Chondrocyte (in vitro differentiated cells): ENCODE results near the gene USP10. TPM values are rescaled to one million over a fixed set of nuclear protein-coding genes. Genes with fewer than 3 reads are reported as not detected.
A peak's percentile ranks its signal among the peaks of the same experiment; 100 is the strongest.

Source experiments
- DNase-seq: peaks from one replicate; pipeline ENCODE4 v3.0.0; 2021; ENCODE audit warnings: mixed read lengths, low spot score
- H3K27ac Mint-ChIP-seq: one replicate; pipeline ENCODE4 v1.8.0; 2021; ENCODE audit warnings: mild to moderate bottlenecking, moderate library complexity, mixed read lengths; ENCODE audit not compliant: unreplicated experiment
- H3K27me3 Mint-ChIP-seq: 2 replicates; pipeline ENCODE4 v1.8.0; 2021; ENCODE audit warnings: low read depth, mixed read lengths
- H3K36me3 Mint-ChIP-seq: 2 replicates; pipeline ENCODE4 v1.8.0; 2021; ENCODE audit warnings: low read depth, mixed read lengths
- H3K4me1 Mint-ChIP-seq: 2 replicates; pipeline ENCODE4 v1.8.0; 2021; ENCODE audit warnings: low read depth, mild to moderate bottlenecking, mixed read lengths
- H3K4me3 Mint-ChIP-seq: one replicate; pipeline ENCODE4 v1.8.0; 2021; ENCODE audit warnings: mild to moderate bottlenecking, moderate library complexity, mixed read lengths; ENCODE audit not compliant: unreplicated experiment
- H3K9me3 Mint-ChIP-seq: 2 replicates; pipeline ENCODE4 v1.8.0; 2021; ENCODE audit warnings: low read depth, mixed read lengths
- total RNA-seq: library from RNA; stranded (reverse); gene quantifications from 3 replicates; pipeline ENCODE4 v1.2.1, GENCODE V29; 2021
- TF ChIP-seq, protein P1 (sequence below): fragments of 200-600 bp; sonication (generic); IDR thresholded peaks from 2 replicates; pipeline ENCODE4 v1.5.0; 2021; ENCODE audit warnings: antibody characterized with exemption, mild to moderate bottlenecking, moderate library complexity

USP10 gene
- total RNA-seq, 1 donor from 2014 or later = 43.0 TPM

DNA sequence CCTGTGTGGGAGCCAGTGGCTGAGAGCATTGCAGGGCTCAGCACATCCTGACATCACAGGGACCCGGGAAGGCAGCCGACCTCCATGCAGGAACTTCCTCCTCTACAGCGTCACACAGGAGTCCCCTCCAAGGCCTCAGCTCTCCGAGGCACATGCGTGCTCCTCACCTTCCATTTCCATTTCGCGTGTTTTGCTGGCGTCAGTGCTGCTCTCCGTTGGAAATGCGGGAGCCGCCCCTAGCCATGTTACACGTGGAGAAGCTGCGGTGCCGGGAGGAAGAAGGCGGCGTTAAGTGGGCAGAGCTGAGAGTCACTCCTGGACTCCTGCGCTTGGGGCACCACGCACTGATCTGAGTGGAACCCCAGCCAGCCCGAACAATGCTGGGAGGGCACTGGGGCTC is 94.8 kb downstream of the USP10 start:
- TF ChIP-seq, protein P1, sequence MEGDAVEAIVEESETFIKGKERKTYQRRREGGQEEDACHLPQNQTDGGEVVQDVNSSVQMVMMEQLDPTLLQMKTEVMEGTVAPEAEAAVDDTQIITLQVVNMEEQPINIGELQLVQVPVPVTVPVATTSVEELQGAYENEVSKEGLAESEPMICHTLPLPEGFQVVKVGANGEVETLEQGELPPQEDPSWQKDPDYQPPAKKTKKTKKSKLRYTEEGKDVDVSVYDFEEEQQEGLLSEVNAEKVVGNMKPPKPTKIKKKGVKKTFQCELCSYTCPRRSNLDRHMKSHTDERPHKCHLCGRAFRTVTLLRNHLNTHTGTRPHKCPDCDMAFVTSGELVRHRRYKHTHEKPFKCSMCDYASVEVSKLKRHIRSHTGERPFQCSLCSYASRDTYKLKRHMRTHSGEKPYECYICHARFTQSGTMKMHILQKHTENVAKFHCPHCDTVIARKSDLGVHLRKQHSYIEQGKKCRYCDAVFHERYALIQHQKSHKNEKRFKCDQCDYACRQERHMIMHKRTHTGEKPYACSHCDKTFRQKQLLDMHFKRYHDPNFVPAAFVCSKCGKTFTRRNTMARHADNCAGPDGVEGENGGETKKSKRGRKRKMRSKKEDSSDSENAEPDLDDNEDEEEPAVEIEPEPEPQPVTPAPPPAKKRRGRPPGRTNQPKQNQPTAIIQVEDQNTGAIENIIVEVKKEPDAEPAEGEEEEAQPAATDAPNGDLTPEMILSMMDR = no peak
- Mint-ChIP-seq H3K36me3 (no peaks in the 10 kb centered on the region), H3K4me1 (peaks cover 20% of the 10 kb centered on the region), H3K4me3 (no peak overlapping the region), H3K27me3 (no peaks in the 10 kb centered on the region), H3K27ac (no peak overlapping the region), H3K9me3 (no peaks in the 10 kb centered on the region)
- peak; percentile 81 for DNase-seq

DNA sequence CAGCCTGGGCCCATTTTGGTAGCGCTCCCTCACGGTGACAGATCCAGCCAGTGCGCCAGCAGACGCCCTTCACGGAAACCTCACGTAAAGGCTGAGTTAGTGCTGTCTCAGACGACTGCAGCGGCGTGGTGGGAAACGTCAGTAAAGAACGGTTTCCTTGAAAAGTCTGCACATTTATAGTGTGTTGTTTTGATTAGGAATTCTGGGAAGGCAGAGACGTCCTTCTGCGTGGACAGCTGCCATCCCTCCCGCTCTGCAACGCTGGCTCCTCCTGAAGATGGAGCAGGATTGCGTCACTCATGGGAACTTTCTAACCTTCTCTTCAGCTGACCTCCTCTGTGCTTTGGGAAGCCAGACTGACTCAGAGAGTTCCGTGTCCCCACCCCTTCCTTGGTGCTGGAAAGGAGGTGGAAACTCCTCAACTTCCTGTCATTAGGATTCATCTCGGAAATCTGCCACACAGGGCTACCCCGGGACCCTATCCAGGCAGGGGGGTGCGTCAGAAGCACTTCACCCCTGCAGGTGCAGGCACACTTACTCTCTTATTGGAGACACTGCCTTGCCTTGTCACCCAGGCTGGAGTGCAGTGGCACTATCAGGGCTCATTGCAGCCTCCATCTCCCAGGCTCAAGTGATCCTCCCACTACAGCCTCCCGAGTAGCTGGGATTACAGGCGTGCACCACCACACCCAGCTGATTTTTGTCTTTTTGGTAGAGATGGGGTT is 95.7 kb downstream of the USP10 start:
- DNase-seq = peak; percentile 62

DNA sequence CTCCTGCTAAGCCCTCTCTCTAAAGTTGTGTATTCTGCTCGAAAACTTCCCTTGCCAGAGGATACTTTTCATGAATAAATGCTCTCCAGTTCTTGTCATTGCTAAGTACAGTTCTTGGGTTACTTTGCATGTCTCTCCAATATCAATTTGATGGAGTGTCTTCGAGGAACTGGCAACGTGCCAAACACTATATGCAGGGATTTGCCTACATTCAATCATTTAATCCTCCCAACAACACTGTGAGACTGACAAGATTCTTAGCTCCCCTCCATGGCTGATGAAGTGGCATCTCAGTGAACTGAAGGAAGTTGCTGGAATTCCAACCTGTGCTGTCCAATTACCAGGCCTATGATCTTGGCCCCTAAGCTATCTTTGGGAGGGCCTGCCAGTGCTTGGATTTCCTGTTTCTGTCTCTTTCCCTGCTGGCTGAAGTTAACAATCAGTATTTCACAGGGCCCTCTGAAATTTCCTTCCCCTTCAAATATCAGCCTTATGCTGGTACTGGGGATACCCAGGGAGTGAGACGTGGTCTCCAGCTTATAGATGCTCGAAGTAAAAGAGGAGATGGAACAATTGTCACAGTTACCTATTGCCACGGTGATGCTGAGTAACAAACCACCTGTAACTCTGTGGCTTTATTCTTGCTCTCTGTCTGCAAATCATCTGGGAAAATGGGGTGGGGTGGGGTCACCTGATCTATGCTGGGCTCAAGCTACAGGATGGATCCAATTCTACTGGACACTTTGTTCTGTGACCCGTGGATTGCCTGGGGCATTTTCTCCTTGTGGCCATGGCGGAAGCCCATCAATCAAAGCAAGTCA is 100.6 kb downstream of the USP10 start:
- Mint-ChIP-seq H3K4me3 (no peak overlapping the region), H3K27me3 (no peaks in the 10 kb centered on the region), H3K9me3 (peaks cover 3% of the 10 kb centered on the region), H3K4me1 (peaks cover 8% of the 10 kb centered on the region), H3K27ac (no peak overlapping the region), H3K36me3 (no peaks in the 10 kb centered on the region)
- TF ChIP-seq, protein P1 = no peak
- peak; percentile 2 for DNase-seq

More for the DNA sequence above, 95.7 kb downstream of the USP10 start:
- Mint-ChIP-seq H3K4me1 (peaks cover 22% of the 10 kb centered on the region), H3K27me3 (no peaks in the 10 kb centered on the region), H3K4me3 (no peak overlapping the region), H3K36me3 (no peaks in the 10 kb centered on the region), H3K27ac (peak overlapping the region; percentile 41), H3K9me3 (no peaks in the 10 kb centered on the region)
- TF ChIP-seq, protein P1 = no peak

DNA sequence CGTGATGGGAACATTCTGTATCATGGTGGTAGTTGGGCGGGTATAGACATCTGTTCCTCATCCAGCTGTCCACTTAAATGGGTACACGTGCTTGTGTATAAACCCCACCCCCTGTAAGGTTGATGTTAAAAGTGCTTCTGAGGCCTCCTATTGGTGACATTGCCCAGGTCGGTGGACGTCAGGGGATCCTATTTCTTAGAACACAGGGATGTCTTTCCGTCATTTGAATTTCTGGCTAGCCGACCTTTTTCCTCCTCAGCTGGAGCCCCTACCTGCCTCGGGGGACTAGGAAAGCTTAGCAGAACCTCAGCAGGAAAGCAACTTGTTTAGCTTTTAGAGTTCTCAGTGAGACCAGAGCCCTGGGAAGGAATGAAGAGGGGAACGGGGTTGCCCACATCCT is 103.3 kb downstream of the USP10 start:
- Mint-ChIP-seq H3K9me3 (peaks cover 3% of the 10 kb centered on the region), H3K27ac (no peak overlapping the region), H3K4me3 (no peak overlapping the region), H3K27me3 (no peaks in the 10 kb centered on the region), H3K36me3 (no peaks in the 10 kb centered on the region), H3K4me1 (peaks cover 20% of the 10 kb centered on the region)
- TF ChIP-seq, protein P1 = no peak
- DNase-seq = peak; percentile 8

DNA sequence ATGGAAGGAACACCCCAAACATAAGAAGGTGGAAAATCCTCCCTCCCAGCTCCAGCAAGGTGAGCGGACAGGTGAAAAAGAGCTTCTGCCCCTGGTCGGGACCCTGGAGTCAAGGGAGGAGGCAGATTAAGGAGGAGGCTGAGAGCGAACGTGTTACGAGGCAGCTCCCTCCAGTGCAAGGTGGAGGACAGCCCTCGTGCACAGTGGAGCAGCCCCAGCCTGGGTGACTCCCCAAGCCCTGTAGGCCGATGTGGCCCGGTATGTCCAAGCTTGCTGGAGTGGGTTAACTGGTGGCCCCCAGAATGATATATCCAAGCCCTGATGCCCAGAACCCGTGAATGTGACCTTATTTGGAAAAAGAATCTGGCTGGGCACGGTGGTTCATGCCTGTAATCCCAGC is 104.5 kb downstream of the USP10 start:
- H3K9me3 Mint-ChIP-seq = peaks cover 3% of the 10 kb centered on the region

More for the DNA sequence above, 104.5 kb downstream of the USP10 start:
- Mint-ChIP-seq H3K36me3 (no peaks in the 10 kb centered on the region), H3K27ac (no peak overlapping the region), H3K4me3 (no peak overlapping the region), H3K4me1 (peaks cover 20% of the 10 kb centered on the region), H3K27me3 (no peaks in the 10 kb centered on the region)
- peak; percentile 81 for DNase-seq
- TF ChIP-seq, protein P1 = no peak
